Measurements from ENCODE around the gene KRT37.

GRCh38 chr17:41464682-41465081 lies 40.3 kb upstream of the KRT37 start:
- TF ChIP-seq CTCF (IDR thresholded peaks at IDR 0.05; ENCODE audit: low read depth, low read length) = no peak
- TF ChIP-seq EZH2phosphoT487 (IDR thresholded peaks at IDR 0.05; ENCODE audit: low read depth) = no peak

Measured in OCI-LY3 (cell line).